Amniotic stem cell (primary cell): Measurements from ENCODE around the gene CCDC50.

ENCODE experiments used
- DNase-seq: peaks from one replicate; lab custom pipeline; 2025; lab: John Stamatoyannopoulos, UW

The CCDC50 gene

DNA sequence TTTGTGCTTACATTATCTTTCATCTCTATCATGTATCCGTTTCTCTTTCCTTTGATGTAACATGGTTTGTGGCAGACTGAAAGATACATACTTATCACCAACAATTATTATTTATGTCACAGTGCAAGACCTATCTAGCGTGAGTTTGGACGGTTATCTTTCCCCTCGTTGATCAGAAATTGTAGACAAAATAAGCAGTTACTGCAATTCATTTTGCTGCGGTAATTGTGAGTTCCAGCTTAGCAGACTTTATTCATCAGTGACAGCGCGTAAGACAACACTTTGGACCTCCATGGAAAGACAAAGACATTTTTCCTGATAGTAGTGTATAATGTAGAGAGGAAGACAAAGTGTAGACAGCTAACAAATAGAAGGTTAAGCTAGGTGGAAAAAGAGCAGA, 52.1 kb downstream of the CCDC50 start:
- DNase-seq, result no peak

DNA sequence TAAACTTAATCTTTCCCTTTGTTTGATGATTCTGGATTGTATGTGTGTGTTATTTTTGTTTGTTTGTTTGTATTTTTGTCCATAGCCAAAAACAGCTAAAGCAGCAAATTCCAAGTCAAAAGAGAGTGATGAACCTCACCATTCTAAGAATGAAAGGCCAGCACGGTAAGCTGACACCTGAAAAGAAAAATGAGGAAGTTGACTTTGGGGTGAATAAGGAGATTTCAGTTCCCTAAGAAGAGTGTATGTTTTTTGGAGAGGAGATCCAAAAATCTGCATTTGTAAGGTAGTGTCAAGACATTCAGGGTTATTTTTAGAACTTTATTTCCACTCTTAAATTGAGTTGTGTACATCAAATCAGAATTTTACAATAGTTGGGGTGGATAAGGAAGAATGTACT, 53.5 kb downstream of the CCDC50 start:
- DNase-seq, result no peak

DNA sequence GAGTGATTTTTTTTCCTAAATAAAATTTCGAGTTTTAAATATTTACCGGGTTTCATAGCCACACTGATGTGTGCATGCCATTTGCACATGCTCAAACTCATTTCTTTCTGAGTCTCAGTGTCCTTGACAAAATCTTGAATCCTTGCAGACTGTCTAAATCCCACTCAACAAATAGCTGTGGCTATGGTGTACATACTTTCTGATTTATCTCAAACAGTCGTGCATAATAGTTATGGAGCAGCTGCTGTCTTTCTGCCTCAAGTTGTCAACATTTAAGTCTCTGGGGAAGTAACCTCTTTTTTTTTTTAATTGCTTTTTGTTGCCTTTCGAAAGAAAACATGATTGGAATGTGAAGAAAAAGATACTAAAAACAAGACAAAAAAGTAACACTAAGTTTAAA, 53.9 kb downstream of the CCDC50 start:
- DNase-seq, result no peak

DNA sequence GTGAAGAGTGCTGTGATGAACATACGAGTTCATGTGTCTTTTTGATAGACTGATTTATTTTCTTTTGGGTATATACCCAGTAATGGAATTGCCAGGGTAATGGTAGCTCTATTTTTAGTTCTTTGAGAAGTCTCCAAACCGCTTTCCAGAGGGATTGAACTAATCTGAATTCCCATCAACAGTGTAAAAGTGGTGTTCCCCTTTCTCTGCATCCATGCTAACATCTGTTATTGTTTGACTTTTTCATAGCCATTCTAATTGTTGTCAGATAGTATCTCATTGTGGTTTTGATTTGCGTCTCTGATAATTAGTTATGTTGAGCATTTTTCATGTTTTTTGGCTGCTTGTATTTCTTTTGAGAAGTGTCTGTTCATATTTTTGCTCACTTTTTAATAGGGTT, 55.9 kb downstream of the CCDC50 start:
- no peak for DNase-seq

DNA sequence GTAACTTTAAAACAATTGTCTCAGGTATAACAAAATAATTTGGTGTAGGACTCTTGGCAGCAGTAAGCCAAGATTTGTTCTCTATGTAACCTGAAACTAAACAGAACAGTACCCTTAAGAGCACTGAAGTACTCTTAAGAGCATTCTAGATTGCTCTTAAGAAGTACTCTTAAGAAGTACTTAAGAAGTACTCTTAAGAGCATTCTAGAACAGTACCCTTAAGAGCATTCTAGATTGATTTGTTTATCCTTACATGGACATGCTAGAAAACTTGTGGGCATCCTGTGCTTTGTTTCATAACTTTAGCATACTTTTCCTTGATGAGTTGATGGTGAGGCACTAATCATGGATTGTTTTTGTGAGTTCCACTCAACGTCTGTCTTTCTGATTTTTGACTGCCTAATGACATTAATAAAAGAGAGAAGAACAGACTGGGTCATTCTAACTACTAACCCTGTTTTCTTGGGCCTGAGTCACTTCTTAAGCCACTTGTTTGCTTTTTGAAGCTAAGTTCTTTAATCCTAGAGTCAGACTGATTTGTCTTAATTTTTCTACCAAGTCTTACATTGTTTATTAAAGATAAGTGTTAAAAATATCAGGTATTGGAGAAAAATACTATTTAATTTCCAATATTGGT, 58.4 kb downstream of the CCDC50 start:
- DNase-seq, result no peak

DNA sequence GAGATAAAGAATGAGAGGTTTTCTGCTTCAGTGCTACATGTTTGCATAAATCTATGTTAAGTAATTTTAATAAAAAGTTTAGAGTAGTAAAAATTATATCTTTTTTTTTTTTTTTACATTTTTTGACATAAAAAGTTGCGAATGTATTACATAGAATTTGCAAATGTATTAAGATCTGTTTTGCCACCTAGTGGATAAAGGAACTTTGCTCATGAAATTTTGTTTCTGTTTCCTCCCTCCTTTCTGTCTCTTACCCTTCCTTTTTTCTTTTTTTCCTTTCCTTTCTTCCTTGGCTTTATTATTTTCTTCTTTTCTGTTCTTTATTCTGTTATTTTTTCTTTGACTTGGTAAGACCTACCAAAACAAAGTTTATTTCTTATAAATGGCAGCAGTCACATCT, 59.6 kb downstream of the CCDC50 start:
- DNase-seq, result no peak

DNA sequence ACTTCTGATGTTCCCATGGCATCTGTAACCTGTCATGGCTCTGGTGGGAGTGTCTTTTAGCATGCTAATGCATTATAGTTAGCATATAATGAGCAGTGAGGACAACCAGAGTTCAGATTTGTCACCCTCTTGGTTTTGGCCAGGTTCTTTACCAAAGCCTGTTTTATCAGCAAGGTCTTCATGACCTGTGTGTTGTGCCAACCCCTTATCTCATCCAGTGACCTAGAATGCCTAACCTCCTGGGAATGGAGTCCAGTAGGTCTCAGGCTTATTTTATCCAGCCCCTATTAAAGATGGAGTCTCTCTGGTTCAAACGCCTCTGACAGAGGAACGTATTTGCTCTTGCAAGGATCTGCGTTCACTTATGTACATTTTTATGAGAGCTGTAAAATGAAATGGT, 61.4 kb downstream of the CCDC50 start:
- DNase-seq, result no peak

DNA sequence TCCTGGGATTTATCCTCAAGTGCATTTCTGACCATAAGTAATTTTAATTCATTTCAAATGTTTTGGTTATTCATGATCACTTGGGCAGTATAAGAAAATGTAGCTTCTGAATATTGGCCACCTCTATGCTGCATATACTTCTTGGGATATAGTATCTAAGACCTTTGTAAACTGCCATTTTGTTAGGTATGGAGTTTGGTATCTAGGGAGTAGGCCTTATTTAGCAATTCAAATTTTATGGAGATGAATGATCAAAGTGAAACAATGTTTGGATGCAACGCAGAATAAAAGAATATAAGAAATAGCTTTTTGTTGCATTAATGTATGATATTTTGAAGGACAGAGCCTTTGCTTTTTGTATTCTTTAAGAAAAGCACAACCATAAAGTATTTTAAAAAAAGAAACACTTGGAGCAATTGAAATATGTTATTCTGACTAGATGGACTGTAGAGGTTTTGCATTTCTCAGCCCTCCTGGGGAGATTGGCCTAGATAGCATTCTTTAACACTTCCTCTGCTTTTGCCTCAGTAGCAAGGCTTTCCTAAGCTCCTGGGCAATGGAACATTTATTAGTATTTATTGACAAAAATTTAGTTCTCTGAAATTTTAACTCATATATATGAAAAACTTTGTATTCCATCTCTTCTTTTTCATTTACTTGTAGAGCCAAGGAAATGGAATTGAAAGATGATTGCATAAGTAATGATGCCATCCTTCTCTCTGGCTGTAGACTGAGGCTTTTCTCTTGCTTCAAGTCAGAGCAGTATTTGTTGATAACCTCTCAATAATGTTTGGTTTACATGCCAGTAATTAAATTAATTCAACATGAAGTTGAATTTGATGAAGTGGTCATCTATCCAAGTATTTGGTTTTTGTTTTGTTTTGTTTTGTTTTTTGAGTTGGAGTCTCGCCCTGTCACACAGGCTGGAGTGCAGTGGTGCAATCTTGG, 62.9 kb downstream of the CCDC50 start:
- DNase-seq, result no peak

DNA sequence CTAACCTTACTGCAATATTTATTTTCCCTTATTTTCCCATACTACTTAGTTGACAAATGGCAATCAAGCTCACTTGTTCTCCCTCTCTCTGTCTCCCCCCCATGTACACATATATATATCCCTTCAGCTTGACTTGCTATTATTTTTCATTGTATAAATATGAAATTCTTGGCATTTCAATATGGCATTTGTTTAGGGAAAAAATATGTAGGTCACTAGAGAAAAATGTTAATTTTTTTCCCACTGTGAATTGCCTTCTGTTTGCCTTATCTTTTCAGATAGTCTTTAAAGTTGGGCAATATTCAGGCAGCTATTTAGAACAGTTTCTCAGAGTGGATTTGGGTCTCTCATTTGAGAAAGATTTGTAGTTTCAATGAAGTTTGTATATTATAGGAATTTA, 64.0 kb downstream of the CCDC50 start:
- no peak for DNase-seq

DNA sequence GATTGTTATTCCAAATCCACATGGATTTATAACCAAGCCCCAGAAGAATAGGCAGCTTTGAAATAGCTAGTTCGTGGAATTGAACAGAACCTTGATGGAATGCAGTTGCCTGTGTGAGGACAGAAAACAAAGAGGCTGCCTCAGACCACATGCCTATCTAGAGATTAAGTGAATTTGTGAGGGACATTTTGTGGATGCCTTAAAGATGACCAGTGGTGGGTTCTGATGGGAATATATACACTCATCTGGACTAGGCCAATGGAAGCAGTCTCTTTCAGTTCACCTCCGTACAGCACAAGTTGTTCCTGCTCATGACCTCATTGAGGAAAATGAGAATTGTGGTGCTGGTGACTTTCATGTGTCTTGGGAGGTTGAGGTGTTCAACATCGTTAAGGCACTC, 68.6 kb downstream of the CCDC50 start:
- DNase-seq, result no peak

DNA sequence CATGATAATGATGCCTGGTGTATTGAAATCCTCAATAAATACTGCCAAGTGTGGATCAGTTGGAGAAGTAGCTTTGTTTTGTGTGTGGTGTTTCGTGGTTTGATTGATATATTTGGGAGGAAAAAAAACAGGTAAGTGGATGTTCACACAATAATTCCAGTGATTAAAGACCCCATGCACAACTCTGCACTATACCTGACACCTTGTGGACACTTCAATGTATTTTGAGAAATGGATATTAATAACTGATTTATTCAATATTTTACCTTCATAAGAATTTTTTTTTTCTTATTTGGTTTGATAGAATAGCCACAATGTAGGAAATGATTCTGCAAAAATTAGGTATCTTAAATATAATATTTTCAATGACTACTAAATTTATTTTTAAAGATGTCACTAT, 69.4 kb downstream of the CCDC50 start:
- DNase-seq, result no peak

DNA sequence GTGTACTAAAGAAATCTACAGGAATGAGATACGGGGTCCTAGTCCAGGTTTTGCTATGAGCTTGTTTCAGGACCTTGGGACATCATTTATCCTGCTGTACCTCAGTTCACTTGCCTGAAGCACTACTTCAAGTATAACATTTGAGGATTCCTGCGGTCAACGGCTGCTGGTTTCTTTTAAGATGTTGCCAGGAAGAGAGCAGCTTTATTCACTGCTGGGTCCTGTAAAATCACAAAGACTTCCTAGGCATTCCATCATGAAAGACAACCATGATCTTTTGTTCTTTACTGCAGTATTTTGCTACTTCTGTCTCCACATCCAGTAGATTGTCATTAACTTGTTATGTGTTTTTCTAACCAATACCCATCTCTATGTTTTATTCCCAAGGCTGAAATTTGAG, 70.7 kb downstream of the CCDC50 start:
- no peak for DNase-seq

DNA sequence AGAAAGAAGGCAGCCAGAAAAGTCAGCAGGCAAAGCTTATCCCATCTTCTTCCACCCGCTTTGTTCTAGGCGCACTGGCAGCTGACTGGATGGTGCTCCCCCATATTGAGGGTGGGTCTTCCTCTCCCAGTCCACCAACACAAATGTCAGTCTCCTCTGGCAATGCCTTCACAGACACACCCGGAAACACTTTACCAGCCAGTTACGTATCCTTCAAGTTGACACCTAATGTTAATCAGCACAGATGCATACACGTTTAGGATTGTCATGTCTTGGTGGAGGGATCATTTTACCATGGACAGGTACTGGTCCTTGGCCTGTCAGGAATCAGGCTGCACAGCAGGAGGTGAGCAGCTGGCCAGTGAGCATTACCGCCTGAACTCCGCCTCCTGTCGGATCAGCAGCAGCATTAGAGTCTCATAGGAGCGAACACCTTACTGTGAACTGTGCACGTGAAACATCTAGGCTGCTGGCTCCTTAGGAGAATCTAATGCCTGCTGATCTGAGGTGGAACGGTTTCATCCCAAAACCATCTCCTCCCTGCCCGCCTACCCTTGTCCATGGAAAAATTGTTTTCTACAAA, 72.7 kb downstream of the CCDC50 start:
- DNase-seq, result no peak

DNA sequence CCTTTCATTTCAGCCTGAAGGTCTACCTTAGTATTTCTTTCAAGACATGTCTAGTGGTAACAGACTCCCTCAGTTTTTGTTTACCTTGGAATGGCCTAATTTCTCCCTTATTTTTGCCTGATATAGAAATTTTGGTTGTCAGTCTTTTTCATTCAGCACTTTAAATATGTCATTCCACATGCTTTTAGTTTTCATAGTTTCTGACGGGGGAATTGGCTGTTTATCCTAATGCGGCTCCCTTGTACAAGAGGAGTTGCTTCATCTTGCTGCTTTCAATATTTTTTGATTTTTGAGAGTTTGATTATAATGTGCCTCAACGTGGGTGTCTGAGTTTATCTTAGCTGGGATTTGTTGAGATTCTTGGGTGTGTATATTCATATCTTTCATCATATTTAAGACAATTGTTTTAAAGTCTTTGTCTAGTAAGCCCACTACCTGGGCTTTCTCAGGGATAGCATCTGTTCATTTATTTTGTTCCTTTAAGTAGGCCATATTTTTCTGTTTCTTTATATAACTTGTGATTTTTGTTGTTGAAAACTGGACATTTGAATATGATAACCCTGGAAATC, 80.7 kb downstream of the CCDC50 start:
- no peak for DNase-seq

DNA sequence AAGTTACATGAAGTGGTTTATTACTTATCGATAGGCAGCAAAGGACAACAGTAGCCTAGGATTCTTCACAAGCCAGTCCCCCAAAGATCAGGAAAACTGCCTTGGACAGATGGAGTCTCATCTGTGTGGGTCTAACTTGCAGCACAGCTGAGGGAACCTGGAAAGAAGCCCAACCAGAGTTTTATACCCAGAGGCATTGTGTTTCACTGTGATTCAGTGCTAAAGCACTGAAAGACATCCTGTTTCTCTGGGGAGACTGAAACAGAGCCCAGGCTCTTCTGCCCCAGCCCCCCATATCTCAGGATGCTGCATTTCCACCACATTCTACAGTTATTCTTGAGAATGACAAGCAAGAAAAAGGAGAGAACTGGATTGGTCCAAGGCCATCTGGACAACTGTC, 83.6 kb downstream of the CCDC50 start:
- peak; percentile 85 for DNase-seq

DNA sequence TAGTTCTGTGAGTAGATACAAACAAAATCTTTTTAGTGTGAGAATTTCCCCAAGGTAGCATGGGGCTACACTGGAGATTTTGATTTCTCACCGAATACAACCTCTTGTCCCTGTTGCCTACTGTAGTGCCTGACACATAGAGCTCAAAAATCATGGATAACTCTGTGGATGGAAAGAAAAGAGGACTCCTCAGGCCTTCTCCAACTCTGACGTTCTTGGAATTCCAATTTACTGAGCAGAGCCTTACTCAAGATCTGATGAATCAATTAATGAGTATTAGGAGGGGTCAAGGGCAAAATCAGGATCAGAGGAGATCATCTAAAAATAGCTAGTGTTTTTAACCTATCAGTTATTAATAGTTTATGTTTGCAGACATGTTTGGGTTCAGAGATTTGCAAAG, 85.1 kb downstream of the CCDC50 start:
- no peak for DNase-seq

DNA sequence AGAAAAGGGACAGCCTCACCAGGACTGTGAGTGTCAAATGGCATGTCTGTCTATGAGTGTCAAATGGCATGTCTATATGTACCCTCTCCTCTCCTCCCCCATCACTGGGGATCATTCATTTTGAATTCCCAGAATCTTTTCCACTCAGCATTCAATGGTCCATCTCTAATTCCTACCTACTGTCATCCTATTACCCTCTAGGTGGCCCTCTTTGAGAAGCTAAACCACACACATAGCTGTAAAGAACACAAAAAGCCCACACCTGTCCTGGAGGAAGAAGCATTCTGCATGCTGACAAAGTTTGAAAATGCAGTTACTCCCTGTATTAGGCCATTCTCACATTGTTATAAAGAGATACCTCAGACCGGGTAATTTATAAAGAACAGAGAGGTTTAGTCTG, 85.5 kb downstream of the CCDC50 start:
- no peak for DNase-seq

DNA sequence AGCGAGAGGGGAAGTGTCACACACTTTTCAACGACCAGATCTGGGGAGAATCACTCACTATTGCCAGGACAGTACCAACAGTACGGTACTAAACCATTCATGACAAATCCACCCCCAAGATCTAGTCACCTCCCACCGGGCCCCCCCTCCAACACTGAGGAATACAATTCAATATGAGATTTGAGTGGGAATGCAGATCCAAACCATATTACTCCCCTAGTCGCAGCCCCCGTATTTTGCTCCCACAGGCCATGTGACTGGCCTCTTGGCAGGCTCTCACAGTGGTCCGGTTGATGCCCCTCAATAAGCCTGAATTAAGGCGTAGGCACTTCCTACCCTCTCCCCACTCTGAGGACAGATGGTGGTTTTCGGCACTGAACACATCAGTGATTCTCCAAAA, 86.4 kb downstream of the CCDC50 start:
- no peak for DNase-seq

DNA sequence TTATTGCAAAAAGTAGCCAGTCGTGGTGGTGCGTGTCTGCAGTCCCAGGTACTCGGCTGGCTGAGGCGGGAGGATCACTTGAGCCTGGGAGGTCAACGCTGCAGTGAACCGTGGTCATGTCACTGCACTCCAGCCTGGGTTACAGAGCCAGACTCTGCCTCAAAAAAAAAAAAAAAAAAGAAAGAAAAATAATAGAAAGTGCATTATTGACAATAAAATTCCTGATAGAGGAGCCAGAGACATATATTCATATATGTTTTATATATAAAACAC, 88.2 kb downstream of the CCDC50 start:
- DNase-seq, result no peak

DNA sequence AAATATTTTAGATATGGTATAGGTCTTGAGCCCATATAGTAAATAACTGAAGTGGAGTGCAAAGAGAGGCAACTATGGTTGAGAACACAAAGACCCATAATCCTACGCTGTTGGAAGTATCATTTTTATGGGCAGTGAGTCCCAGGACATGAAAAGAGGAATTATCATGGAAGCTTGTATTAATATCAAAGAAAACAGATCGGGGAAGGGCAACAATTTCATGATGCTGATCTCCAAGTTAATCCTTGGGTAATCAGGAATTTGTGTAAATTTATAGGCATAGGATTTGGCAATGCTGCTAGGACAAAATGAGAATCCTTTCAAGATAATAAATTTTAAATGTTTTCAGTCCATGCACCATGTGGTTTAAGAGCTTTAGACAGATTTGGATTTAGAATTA, 91.6 kb downstream of the CCDC50 start:
- no peak for DNase-seq

DNA sequence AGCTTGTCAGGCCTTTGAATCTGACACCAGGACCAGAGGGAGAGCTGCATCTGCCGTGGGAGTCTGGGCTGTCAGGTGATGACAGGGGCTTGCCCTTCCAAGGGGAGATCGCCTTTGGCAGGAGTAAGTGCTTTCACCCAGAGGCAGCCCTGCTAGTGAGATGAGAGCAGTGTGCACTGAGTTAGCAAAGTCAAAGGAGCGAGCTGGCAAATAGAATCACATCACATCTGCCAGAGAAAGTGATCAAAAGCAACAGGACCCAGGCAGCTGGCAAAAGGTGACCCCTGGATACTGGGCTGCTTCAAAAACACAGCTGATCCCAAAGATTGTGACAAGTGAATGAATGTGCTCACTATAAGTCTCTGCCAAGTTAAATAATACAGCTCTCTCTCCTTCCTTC, 95.7 kb downstream of the CCDC50 start:
- DNase-seq, result no peak

DNA sequence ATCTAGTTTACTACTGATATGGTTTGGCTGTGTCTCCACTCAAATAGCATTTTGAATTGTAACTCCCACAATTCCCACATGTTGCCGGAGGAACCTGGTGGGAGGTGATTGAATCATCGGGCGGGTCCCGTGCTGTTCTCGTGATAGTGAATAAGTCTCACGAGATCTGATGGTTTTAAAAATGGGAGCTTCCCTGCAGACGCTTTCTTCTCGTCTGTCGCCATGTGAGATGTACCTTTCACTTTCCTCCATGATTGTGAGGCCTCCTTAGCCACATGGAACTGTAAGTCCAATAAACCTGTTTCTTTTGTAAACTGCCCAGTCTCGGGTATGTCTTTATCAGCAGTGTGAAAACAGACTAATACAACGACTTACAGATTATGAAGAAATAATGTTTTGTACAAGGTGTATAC, 96.1 kb downstream of the CCDC50 start:
- no peak for DNase-seq

DNA sequence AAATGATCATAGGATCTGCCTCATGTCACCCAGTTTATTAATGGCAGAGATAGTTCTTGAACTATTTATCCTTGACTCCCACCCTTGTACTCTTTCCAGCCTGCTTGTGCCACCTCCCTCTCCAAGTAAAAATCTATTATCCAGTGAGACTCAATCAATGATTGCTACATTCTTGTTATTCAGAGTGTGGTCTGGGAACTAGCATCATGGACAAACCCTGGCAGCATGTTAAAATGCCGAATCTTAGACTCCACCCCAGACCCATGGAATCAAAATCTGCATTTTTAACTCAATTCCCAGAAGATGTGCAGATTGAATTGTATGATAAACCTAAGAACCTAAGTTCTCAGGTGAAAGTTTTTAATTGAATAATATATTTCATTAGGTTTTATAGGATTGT, 97.1 kb downstream of the CCDC50 start:
- no peak for DNase-seq
